H1 (cell line): Measurements from ENCODE around the gene GRM8. TPM values are rescaled to one million over a fixed set of nuclear protein-coding genes. Genes with fewer than 3 reads are reported as not detected.

Source experiments
- ATF2 ChIP-seq: IDR thresholded peaks from 2 replicates; pipeline ENCODE4 v1.6.1; 2012; ENCODE audit warnings: low read length, inconsistent platforms
- HDAC6 ChIP-seq: IDR thresholded peaks from one replicate; pipeline ENCODE4 v1.7.1; 2012; ENCODE audit warnings: low read depth, mild to moderate bottlenecking, inconsistent platforms, low read length, moderate library complexity
- KDM1A ChIP-seq: fragments of 200-600, 300-600 bp; sonication (generic); IDR thresholded peaks from 2 replicates; pipeline ENCODE4 v1.7.1; 2016; ENCODE audit warnings: mild to moderate bottlenecking, low read length, borderline replicate concordance
- SP4 ChIP-seq: IDR thresholded peaks from 2 replicates; pipeline ENCODE4 v1.6.1; 2012; ENCODE audit warnings: low read length, inconsistent platforms
- TAF7 ChIP-seq: optimal IDR thresholded peaks from 2 replicates; pipeline ENCODE3; 2011; ENCODE audit warnings: low read depth, mild to moderate bottlenecking, inconsistent platforms, low read length, moderate library complexity, borderline replicate concordance
- polyA plus RNA-seq, 7 experiments: library from polyadenylated mRNA; depleted of rRNA in 3 of 7; stranded (reverse) in 5 of 7; unstranded in 2 of 7; fragments of >200 nt in 5 of 7; fragments of 200-250 nt in 2 of 7; gene quantifications; 1 replicate in 5 of 7; 2 replicates in 1 of 7; 4 replicates in 1 of 7; pipeline versions ENCODE4 v1.2.1 to v1.2.3, GENCODE V29; 2011 to 2013; ENCODE audit warnings: missing spikeins in 2 of 7, mixed read lengths in 2 of 7
- total RNA-seq: library from RNA; stranded (reverse); fragmentation: NEBNext Ultra II Directional; extraction: Animal tissue kit (Norgen Biotek cat#: 25700); gene quantifications from 2 replicates; pipeline ENCODE4 v1.2.1, GENCODE V29; 2021

Gene GRM8
- total and polyA plus RNA-seq, 2 of the 8 experiments (the other 6 are each of a cell fraction or from before 2014, with no cell fraction given) = 2.6 to 2.8 TPM

- TF ChIP-seq ATF2 (no peak), HDAC6 (no peak), TAF7 (no peak), SP4 (no peak), KDM1A (no peak)
Measured at GRCh38 chr7:126842451-126842850, 410.3 kb downstream of the GRM8 start (continued).
